Lower leg skin (tissue), 3 donors: Measurements from ENCODE around the gene PLCB1.

Experiments
- CTCF ChIP-seq, 3 donors: fragments of 450-650 bp; IDR thresholded peaks; one replicate each; pipeline ENCODE4 v1.5.1; 2016; ENCODE audit warnings: antibody characterized with exemption in 3 of 3, mild to moderate bottlenecking in 3 of 3, moderate library complexity in 2 of 3
- POLR2A ChIP-seq, 2 donors: fragments of 450-650 bp; IDR thresholded peaks; one replicate each; pipeline ENCODE4 v1.6.1; 2016 to 2017; ENCODE audit warnings: antibody characterized with exemption in 2 of 2, mild to moderate bottlenecking in 1 of 2, moderate library complexity in 1 of 2

- TF ChIP-seq CTCF (IDR thresholded peaks at IDR 0.05) (no peak), POLR2A (IDR thresholded peaks at IDR 0.05) (no peak)
Observed at GRCh38 chr20:8473459-8473858, 341.4 kb downstream of the PLCB1 start.
